NCI-H187 treated with DMSO at 0.1 percent for 48 hours (cell line): ENCODE results near the gene EML6.
"Not testable (repeated sequence)": the region's sequence is repeated elsewhere in the genome, so short reads cannot be mapped to it uniquely, and the experiment has no call there.

ENCODE experiments used
- DNase-seq: peaks from one replicate; lab custom pipeline; 2025; lab: John Stamatoyannopoulos, UW

The EML6 gene

GRCh38 chr2:54723131-54723995, at the start of gene EML6:
TSS of gene EML6 (plus strand) at chr2:54723662. CDS start at chr2:54725062, 1,400 bp downstream.
- peak; percentile 95 for DNase-seq

- DNase-seq, result no peak
Observed at GRCh38 chr2:54675281-54675680, 48.2 kb upstream of the EML6 start.

- DNase-seq, result no peak
Observed at GRCh38 chr2:54675738-54676137, 47.7 kb upstream of the EML6 start.

GRCh38 chr2:54676656-54677055, 46.8 kb upstream of the EML6 start:
- no peak for DNase-seq

GRCh38 chr2:54677476-54678265, 45.8 kb upstream of the EML6 start:
- DNase-seq, result no peak

GRCh38 chr2:54678719-54679118, 44.7 kb upstream of the EML6 start:
- DNase-seq, result no peak

- no peak for DNase-seq
Observed at GRCh38 chr2:54680397-54681041, 42.9 kb upstream of the EML6 start.

- no peak for DNase-seq
Observed at GRCh38 chr2:54681416-54681815, 42.0 kb upstream of the EML6 start.

GRCh38 chr2:54683596-54683995, 39.9 kb upstream of the EML6 start:
- DNase-seq, result no peak

- DNase-seq, result peak; percentile 9
Observed at GRCh38 chr2:54685263-54685775, 38.1 kb upstream of the EML6 start.

GRCh38 chr2:54687595-54688152, 35.8 kb upstream of the EML6 start:
- no peak for DNase-seq

GRCh38 chr2:54691445-54692135, 31.9 kb upstream of the EML6 start:
- DNase-seq, result peak; percentile 41

GRCh38 chr2:54692556-54692955, 30.9 kb upstream of the EML6 start:
- no peak for DNase-seq

- DNase-seq, result no peak
Observed at GRCh38 chr2:54695378-54695777, 28.1 kb upstream of the EML6 start.

GRCh38 chr2:54697934-54698333, 25.5 kb upstream of the EML6 start:
- DNase-seq, result no peak

GRCh38 chr2:54698926-54699325, 24.5 kb upstream of the EML6 start:
- DNase-seq, result not testable (repeated sequence)

GRCh38 chr2:54699665-54700064, 23.8 kb upstream of the EML6 start:
- DNase-seq, result no peak

- no peak for DNase-seq
Observed at GRCh38 chr2:54701029-54701428, 22.4 kb upstream of the EML6 start.

- no peak for DNase-seq
Observed at GRCh38 chr2:54704238-54704637, 19.2 kb upstream of the EML6 start.

- DNase-seq, result peak; percentile 34
Observed at GRCh38 chr2:54704688-54705605, 18.5 kb upstream of the EML6 start.
